SIG-M5 treated with dmso at 0.1 percent for 504 hours (cell line): ENCODE data around the gene TRAK1.

ENCODE experiments used
- DNase-seq: peaks from one replicate; lab custom pipeline; 2025; ENCODE audit not compliant: unreplicated experiment; lab: John Stamatoyannopoulos, UW

The TRAK1 gene

GRCh38 chr3:42274266-42274665 lies 183.1 kb downstream of the TRAK1 start:
- DNase-seq: no peak

- no peak for DNase-seq
Observed at GRCh38 chr3:42275217-42275616, 184.1 kb downstream of the TRAK1 start.
